ENCODE data around the gene PGPEP1.

The PGPEP1 gene

GRCh38 chr19:18292810-18293641 lies 47.4 kb upstream of the PGPEP1 start:
- Histone ChIP-seq H3K36me3 (no peaks in the 10 kb centered on the region), H3K9me3 (no peaks in the 10 kb centered on the region), H3K27ac (peak overlapping the region; percentile 93), H3K4me3 (ENCODE audit: low read depth in 1 of 2, low read length in 1 of 2) (peak overlapping the region; percentile 81 to 92), H3K27me3 (peaks cover 11% of the 10 kb centered on the region), H3K4me1 (ENCODE audit: control insufficient read depth in 1 of 2, insufficient read depth in 1 of 2, low read depth in 1 of 2, low read length in 1 of 2) (peaks cover 19 to 20% of the 10 kb centered on the region in 2 experiments)
- no peak for TF ChIP-seq CTCF (IDR thresholded peaks at IDR 0.05)

- peaks cover 19 to 20% of the 10 kb centered on the region in 2 experiments for H3K4me1 ChIP-seq (ENCODE audit: control insufficient read depth in 1 of 2, insufficient read depth in 1 of 2, low read depth in 1 of 2, low read length in 1 of 2)
- peak overlapping the region; percentile 93 for H3K27ac ChIP-seq
- no peaks in the 10 kb centered on the region for H3K36me3 ChIP-seq
- TF ChIP-seq CTCF (IDR thresholded peaks at IDR 0.05): no peak
- H3K4me3 ChIP-seq (ENCODE audit: low read depth in 1 of 2, low read length in 1 of 2): peak overlapping the region in 1 of 2 experiments; percentile 81
- peaks cover 11% of the 10 kb centered on the region for H3K27me3 ChIP-seq
- no peaks in the 10 kb centered on the region for H3K9me3 ChIP-seq
Measured at GRCh38 chr19:18293642-18294466, 46.5 kb upstream of the PGPEP1 start.

- Histone ChIP-seq H3K9me3 (no peaks in the 10 kb centered on the region), H3K36me3 (no peaks in the 10 kb centered on the region), H3K27me3 (peaks cover 11% of the 10 kb centered on the region), H3K4me3 (ENCODE audit: low read depth in 1 of 2, low read length in 1 of 2) (no peak overlapping the region), H3K27ac (no peak overlapping the region), H3K4me1 (ENCODE audit: control insufficient read depth in 1 of 2, insufficient read depth in 1 of 2, low read depth in 1 of 2, low read length in 1 of 2) (peaks cover 19 to 20% of the 10 kb centered on the region in 2 experiments)
- TF ChIP-seq CTCF (IDR thresholded peaks at IDR 0.05): no peak
Measured at GRCh38 chr19:18294467-18294864, 45.9 kb upstream of the PGPEP1 start.

GRCh38 chr19:18295034-18295451 lies 45.4 kb upstream of the PGPEP1 start:
- H3K27ac ChIP-seq: no peak overlapping the region
- no peaks in the 10 kb centered on the region for H3K9me3 ChIP-seq
- peaks cover 19 to 20% of the 10 kb centered on the region in 2 experiments for H3K4me1 ChIP-seq (ENCODE audit: control insufficient read depth in 1 of 2, insufficient read depth in 1 of 2, low read depth in 1 of 2, low read length in 1 of 2)
- peaks cover 11% of the 10 kb centered on the region for H3K27me3 ChIP-seq
- no peaks in the 10 kb centered on the region for H3K36me3 ChIP-seq
- H3K4me3 ChIP-seq (ENCODE audit: low read depth in 1 of 2, low read length in 1 of 2): no peak overlapping the region
- TF ChIP-seq CTCF (IDR thresholded peaks at IDR 0.05): no peak

- Histone ChIP-seq H3K4me1 (ENCODE audit: control insufficient read depth in 1 of 2, insufficient read depth in 1 of 2, low read depth in 1 of 2, low read length in 1 of 2) (peaks cover 9 to 11% of the 10 kb centered on the region in 2 experiments), H3K4me3 (ENCODE audit: low read depth in 1 of 2, low read length in 1 of 2) (no peak overlapping the region), H3K9me3 (no peaks in the 10 kb centered on the region), H3K27me3 (peaks cover 11% of the 10 kb centered on the region), H3K27ac (no peak overlapping the region), H3K36me3 (no peaks in the 10 kb centered on the region)
- no peak for TF ChIP-seq CTCF (IDR thresholded peaks at IDR 0.05)
Measured at GRCh38 chr19:18297308-18297707, 43.1 kb upstream of the PGPEP1 start.
